Measurements from ENCODE around the gene ELMO3.

ELMO3 gene

DNA sequence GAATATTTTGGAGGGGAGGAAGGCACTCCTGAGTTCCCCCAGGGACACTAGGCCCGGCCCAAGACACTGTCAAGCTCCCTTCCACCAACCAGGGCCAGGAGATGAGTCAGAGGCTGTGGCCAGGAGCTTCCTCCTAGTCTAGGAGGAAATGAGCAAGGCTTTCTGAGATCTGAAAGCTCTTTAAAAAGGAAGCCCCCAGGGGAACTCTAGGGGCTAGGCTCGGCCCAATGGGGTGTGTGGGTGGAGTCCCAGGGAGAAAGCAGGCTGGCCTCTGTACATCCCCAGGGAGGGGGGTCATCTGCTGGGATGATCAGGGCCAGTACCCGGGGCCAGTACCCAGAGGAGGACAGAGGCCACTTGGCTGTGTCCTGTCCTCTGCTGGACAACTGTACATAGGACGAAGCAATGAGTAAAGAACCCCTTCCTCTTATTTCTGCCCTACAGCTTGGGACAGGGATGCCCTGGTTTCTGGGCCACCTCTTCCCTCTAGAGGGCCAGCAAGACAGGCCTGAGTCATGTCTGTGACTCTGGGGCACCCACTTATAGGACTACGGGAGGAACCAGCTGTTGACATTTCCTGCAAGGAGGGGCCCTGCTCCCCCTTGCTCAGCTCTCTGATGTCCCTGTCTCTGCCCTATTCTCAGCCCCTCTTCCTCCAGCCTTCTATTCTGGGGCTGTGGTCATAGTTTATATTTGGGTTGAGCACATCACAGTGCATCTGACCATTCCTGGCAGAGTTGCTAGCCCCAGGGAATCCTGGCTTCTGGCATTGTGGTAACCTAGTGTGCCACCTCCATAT, 45.7 kb downstream of the ELMO3 start:
- no peaks in the 10 kb centered on the region for H3K36me3 ChIP-seq (ENCODE audit: insufficient read depth, low read length)
- H2AFZ ChIP-seq (ENCODE audit: low read length, unreplicated experiment): no peak overlapping the region
- peaks cover 41% of the 10 kb centered on the region for H3K79me2 ChIP-seq (ENCODE audit: control insufficient read depth, insufficient read depth, low read length, unreplicated experiment)
- no peaks in the 10 kb centered on the region for H3K27me3 ChIP-seq (ENCODE audit: insufficient read depth, low read length)
- peak overlapping the region; percentile 81 for H3K27ac ChIP-seq (ENCODE audit: low read depth, low read length)
- H3K4me3 ChIP-seq (ENCODE audit: low read depth, low read length): peak overlapping the region; percentile 90
- H3K4me1 ChIP-seq (ENCODE audit: control insufficient read depth, insufficient read depth, low read length, unreplicated experiment): peaks cover 62% of the 10 kb centered on the region

DNA sequence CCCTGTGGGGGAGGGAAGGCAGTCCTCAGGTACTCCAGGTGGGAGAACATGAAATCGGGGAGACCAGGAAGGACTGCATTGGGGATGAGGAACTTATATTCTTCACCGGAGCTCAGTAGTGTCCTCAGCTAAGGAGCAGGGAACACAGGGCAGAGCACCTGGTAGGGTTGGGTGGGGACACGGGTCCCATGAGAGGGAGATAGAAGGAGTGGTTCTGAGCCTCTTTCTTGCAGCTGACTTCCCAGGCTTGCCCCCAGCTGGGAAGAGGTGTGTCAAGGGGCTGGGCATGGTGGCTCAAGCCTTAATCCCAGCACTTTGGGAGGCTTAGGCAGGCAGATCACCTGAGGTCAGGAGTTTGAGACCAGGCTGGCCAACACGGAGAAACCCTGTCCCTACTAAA, 46.3 kb downstream of the ELMO3 start:
- no peaks in the 10 kb centered on the region for H3K27me3 ChIP-seq (ENCODE audit: insufficient read depth, low read length)
- H2AFZ ChIP-seq (ENCODE audit: low read length, unreplicated experiment): no peak overlapping the region
- peaks cover 62% of the 10 kb centered on the region for H3K4me1 ChIP-seq (ENCODE audit: control insufficient read depth, insufficient read depth, low read length, unreplicated experiment)
- no peaks in the 10 kb centered on the region for H3K36me3 ChIP-seq (ENCODE audit: insufficient read depth, low read length)
- peak overlapping the region; percentile 90 for H3K4me3 ChIP-seq (ENCODE audit: low read depth, low read length)
- peak overlapping the region; percentile 81 for H3K27ac ChIP-seq (ENCODE audit: low read depth, low read length)
- peaks cover 36% of the 10 kb centered on the region for H3K79me2 ChIP-seq (ENCODE audit: control insufficient read depth, insufficient read depth, low read length, unreplicated experiment)

DNA sequence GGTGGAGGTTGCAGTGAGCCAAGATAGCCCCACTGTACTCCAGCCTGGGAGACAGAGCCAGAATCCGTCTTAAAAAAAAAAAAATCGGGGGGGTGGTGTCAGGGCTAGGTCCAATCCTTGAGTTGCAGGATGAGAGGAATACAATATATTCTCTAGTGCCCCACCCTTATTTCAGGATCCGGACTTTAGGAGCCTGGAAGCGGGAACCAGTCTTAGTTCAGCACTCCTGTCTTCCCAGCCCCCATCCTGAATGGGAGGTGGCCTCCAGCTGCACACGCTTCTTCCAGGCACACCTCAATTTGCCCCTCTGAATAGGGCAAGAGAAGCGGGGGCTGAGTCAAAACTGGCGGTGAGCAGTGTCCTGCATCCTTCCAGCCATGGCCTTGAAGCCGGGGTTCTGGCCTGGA, 46.7 kb downstream of the ELMO3 start:
- Histone ChIP-seq H3K27me3 (ENCODE audit: insufficient read depth, low read length) (no peaks in the 10 kb centered on the region), H3K4me3 (ENCODE audit: low read depth, low read length) (peak overlapping the region; percentile 90), H3K36me3 (ENCODE audit: insufficient read depth, low read length) (no peaks in the 10 kb centered on the region), H3K79me2 (ENCODE audit: control insufficient read depth, insufficient read depth, low read length, unreplicated experiment) (peaks cover 36% of the 10 kb centered on the region), H3K27ac (ENCODE audit: low read depth, low read length) (peak overlapping the region; percentile 81), H3K4me1 (ENCODE audit: control insufficient read depth, insufficient read depth, low read length, unreplicated experiment) (peaks cover 61% of the 10 kb centered on the region), H2AFZ (ENCODE audit: low read length, unreplicated experiment) (no peak overlapping the region)

DNA sequence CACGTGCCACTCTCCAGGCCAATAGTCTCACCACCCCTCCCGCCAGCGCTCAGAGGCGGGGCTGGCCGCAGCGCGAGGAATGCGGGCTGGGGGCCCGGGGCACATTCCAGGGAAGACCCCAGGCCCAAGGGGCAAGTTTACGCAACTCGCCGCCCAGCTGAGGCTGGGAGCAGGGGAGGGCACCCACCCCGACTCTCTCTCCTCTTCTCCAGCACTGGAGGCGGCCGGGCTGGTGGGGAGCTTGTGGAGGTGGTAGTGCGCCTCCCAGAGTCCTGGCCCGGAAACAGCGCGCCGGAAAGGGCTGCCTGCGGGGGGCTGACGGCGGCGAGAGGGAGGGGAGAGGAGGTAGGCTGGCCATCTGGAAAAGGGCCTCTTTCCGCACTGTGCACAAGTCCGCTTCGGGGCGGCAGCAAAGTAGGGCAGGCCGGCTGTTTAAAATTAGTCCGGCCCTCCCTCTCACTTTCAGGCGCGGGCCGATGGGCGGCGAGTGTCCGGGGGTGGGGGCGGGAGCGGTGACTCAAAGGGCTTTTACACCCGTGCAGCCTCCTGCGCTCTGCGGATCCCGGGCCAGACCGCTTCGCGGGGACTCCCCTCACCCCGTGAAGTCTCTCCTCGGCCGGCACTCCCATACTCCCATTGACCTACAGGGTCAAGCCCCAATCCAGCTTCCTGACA, 47.3 kb downstream of the ELMO3 start:
- peak overlapping the region; percentile 81 for H3K27ac ChIP-seq (ENCODE audit: low read depth, low read length)
- no peaks in the 10 kb centered on the region for H3K27me3 ChIP-seq (ENCODE audit: insufficient read depth, low read length)
- no peak overlapping the region for H2AFZ ChIP-seq (ENCODE audit: low read length, unreplicated experiment)
- H3K79me2 ChIP-seq (ENCODE audit: control insufficient read depth, insufficient read depth, low read length, unreplicated experiment): peaks cover 36% of the 10 kb centered on the region
- H3K4me3 ChIP-seq (ENCODE audit: low read depth, low read length): peak overlapping the region; percentile 90
- H3K4me1 ChIP-seq (ENCODE audit: control insufficient read depth, insufficient read depth, low read length, unreplicated experiment): peaks cover 56% of the 10 kb centered on the region
- H3K36me3 ChIP-seq (ENCODE audit: insufficient read depth, low read length): no peaks in the 10 kb centered on the region

DNA sequence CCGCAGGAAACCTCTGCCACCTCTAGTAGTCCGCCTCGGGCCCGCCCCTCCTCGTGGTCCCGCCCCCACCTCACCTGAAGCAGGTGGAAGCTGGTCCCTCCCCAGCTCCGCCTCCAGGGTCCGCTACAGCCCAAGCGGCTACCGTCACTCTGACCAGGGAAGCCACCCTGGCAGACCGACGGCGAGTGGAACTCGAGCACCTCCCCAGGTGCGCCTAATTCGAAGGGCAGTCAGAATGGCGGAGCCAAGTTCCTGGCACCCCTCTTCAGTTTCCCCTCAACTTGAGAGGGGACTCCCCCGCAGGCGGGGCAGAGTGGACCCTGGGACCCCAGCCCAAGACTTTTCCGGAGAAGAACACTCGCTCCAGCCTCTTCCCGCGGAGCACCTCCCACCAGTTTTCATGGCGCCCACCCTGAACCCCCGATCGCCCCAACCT, 47.8 kb downstream of the ELMO3 start:
- Histone ChIP-seq H3K36me3 (ENCODE audit: insufficient read depth, low read length) (no peaks in the 10 kb centered on the region), H3K27me3 (ENCODE audit: insufficient read depth, low read length) (no peaks in the 10 kb centered on the region), H3K4me1 (ENCODE audit: control insufficient read depth, insufficient read depth, low read length, unreplicated experiment) (peaks cover 50% of the 10 kb centered on the region), H2AFZ (ENCODE audit: low read length, unreplicated experiment) (no peak overlapping the region), H3K4me3 (ENCODE audit: low read depth, low read length) (peak overlapping the region; percentile 90), H3K79me2 (ENCODE audit: control insufficient read depth, insufficient read depth, low read length, unreplicated experiment) (peaks cover 35% of the 10 kb centered on the region), H3K27ac (ENCODE audit: low read depth, low read length) (peak overlapping the region; percentile 81)

DNA sequence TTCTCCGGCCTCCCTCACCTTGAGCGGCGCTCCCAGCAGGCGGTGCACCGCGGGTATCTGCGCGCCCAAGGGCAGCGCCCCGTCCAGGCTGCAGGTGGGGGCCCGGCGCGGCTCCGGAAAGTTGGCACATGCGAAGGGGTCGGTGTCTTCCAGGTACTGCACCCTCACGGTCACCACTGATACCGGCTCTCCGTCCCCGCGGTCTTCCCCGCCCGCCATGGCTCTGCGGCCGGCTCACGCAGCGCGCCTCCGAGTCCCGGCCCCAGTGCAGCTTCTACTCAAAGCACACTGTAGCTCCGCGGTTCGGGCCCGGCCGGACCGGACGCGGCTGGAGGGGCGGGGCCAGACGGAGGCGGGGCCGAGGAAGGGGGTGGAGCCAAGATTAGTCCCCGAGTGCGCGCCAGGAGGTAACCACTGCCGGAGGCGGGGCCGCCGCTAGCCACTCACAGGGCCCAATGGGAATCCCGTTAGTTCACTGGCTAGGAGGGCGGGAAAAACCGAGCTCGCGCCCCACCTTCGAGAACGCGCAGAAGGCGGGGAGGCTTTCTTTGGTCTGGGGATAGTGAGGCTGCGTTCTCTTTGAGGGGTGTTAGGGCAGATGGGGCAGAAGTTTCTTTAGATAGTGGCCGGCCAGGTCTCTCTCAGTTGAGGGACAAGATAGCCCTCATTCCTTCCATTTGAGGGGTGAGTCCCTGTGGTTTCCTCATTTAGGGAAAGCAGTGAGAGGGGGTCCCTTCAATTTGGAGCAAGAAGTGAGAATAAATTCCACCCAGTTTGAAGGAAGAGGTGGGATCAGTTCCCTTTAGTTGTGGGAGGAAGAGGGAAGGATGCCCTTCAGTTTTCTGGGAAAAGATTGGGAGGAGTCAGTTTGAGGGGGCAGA, 48.5 kb downstream of the ELMO3 start, which contains the start of gene FHOD1:
Gene FHOD1 (minus strand): TSS at position 290 of the 881 bp plus-strand sequence. CDS start 71 bp downstream, at position 219.
- Histone ChIP-seq H3K79me2 (ENCODE audit: control insufficient read depth, insufficient read depth, low read length, unreplicated experiment) (peaks cover 29% of the 10 kb centered on the region), H3K27me3 (ENCODE audit: insufficient read depth, low read length) (no peaks in the 10 kb centered on the region), H3K4me1 (ENCODE audit: control insufficient read depth, insufficient read depth, low read length, unreplicated experiment) (peaks cover 44% of the 10 kb centered on the region), H3K4me3 (ENCODE audit: low read depth, low read length) (peak within 1 kb of the TSS; percentile 90), H3K36me3 (ENCODE audit: insufficient read depth, low read length) (no peaks in the 10 kb centered on the region), H3K27ac (ENCODE audit: low read depth, low read length) (peak within 1 kb of the TSS; percentile 81), H2AFZ (ENCODE audit: low read length, unreplicated experiment) (peak within 1 kb of the TSS; percentile 83)

DNA sequence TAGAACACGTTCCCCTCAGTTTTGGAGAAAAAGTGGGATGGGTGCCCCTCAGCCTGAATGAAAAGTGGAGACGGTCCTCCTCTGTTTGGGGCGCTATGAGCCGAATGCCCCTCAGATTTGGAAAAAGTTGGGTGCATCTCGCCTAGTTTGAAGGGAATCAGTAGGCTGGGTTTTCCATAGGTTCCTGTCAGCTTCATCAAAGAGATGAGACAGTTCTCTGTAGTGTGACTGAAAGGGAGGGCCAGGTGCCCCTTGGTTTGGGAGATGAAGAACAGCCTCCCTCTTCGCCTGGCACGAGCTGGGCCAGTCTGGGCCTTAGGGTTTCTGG, 49.1 kb downstream of the ELMO3 start:
- H3K79me2 ChIP-seq (ENCODE audit: control insufficient read depth, insufficient read depth, low read length, unreplicated experiment): peaks cover 25% of the 10 kb centered on the region
- peak overlapping the region; percentile 83 for H3K4me3 ChIP-seq (ENCODE audit: low read depth, low read length)
- H3K36me3 ChIP-seq (ENCODE audit: insufficient read depth, low read length): no peaks in the 10 kb centered on the region
- peak overlapping the region; percentile 83 for H2AFZ ChIP-seq (ENCODE audit: low read length, unreplicated experiment)
- peak overlapping the region; percentile 24; the same call in 1 of the 2 replicates for H3K27ac ChIP-seq (ENCODE audit: low read depth, low read length)
- no peaks in the 10 kb centered on the region for H3K27me3 ChIP-seq (ENCODE audit: insufficient read depth, low read length)
- H3K4me1 ChIP-seq (ENCODE audit: control insufficient read depth, insufficient read depth, low read length, unreplicated experiment): peaks cover 40% of the 10 kb centered on the region

DNA sequence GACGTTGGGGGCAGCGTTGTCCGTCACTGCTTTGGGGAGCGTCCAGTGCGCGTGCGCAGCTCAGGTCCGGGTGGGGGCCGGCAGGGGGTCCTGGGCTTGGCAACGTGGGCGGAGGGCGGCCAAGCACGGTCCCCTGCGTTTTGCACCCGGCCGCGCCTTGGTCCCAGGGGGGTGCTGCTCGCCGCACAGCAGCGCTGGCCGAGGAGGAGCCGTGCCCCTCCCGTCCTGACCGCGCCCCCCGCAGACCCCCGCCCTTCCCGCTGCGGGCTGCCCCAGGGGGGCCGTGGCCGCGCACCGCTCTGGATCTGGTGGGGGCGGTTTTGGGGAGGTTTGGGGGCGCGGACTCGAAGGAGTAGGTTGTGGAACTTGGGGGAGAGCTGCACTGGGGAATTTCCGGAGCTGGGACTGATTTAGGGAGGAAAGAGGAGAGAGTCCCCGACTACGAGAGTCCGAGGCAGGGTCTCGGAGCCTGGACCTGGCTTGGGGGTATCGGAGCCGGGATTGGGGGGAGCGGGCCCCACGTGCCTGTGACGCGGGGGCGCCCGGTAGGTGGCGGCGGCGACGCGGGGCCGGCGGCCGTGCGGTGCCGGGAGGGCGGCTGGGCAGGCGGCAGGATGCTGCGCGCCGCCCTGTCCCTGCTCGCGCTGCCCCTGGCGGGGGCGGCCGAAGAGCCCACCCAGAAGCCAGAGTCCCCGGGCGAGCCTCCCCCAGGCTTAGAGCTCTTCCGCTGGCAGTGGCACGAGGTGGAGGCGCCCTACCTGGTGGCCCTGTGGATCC, 49.7 kb downstream of the ELMO3 start, which contains the start of gene SLC9A5:
Gene SLC9A5 (plus strand): TSS at position 579 of the 777 bp plus-strand sequence. CDS start 36 bp downstream, at position 615.
- H2AFZ ChIP-seq (ENCODE audit: low read length, unreplicated experiment): peak within 1 kb of the TSS; percentile 83
- H3K4me3 ChIP-seq (ENCODE audit: low read depth, low read length): peak within 1 kb of the TSS; percentile 83
- H3K27ac ChIP-seq (ENCODE audit: low read depth, low read length): peak within 1 kb of the TSS; percentile 24
- peaks cover 21% of the 10 kb centered on the region for H3K79me2 ChIP-seq (ENCODE audit: control insufficient read depth, insufficient read depth, low read length, unreplicated experiment)
- H3K36me3 ChIP-seq (ENCODE audit: insufficient read depth, low read length): no peaks in the 10 kb centered on the region
- no peaks in the 10 kb centered on the region for H3K27me3 ChIP-seq (ENCODE audit: insufficient read depth, low read length)
- peaks cover 34% of the 10 kb centered on the region for H3K4me1 ChIP-seq (ENCODE audit: control insufficient read depth, insufficient read depth, low read length, unreplicated experiment)

DNA sequence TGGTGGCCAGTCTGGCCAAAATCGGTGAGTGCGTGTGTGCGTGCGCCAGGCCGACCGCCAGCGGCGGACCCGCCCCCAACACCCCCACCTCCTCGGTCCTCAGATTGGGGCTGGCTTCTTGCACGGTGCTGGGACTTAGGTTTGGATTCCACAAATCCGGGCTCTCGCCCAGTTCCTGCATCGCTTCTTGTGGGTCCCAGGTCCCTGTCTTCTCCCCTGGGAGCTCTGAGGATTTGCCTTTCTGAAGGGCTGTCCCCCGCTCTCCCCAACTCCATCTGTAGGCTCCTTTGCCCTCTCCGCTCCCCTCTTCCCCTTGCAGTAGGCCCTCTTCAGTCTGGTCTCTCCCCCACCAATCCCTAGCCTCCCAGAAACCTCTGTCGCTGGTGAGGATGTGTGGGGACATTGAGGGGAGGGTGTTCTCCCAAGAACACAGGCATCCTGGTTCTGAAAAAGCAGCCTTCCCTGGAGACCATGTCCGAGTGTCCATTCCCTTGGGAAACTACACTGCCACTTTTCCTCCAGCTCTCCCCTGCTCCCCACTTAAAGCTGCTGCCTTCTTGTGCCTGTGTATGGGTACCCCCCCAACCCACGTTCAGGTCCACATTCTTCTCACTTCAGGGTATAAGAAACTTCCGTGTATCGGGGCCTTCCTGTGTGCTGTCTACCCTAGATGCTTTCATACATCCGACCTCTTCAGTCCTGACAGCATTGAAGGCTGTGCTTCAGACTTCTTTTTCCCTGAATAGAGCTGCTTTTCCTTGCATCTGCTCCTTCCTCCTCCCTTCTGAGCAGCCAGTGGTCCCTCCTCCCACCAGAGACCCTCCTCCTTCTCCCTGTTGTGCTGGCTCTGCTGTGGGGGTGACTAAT, 50.5 kb downstream of the ELMO3 start:
- peaks cover 28% of the 10 kb centered on the region for H3K4me1 ChIP-seq (ENCODE audit: control insufficient read depth, insufficient read depth, low read length, unreplicated experiment)

More for the DNA sequence above, 50.5 kb downstream of the ELMO3 start:
- no peak overlapping the region for H3K27ac ChIP-seq (ENCODE audit: low read depth, low read length)
- H2AFZ ChIP-seq (ENCODE audit: low read length, unreplicated experiment): peak overlapping the region; percentile 83
- H3K36me3 ChIP-seq (ENCODE audit: insufficient read depth, low read length): no peaks in the 10 kb centered on the region
- H3K27me3 ChIP-seq (ENCODE audit: insufficient read depth, low read length): no peaks in the 10 kb centered on the region
- peaks cover 14% of the 10 kb centered on the region for H3K79me2 ChIP-seq (ENCODE audit: control insufficient read depth, insufficient read depth, low read length, unreplicated experiment)
- peak overlapping the region; percentile 83 for H3K4me3 ChIP-seq (ENCODE audit: low read depth, low read length)

Data from ACC112 (cell line).